Right lobe of liver (tissue), 6 donors: Measurements from ENCODE around the gene KLK3. TPM values are rescaled to one million over a fixed set of nuclear protein-coding genes. Genes with fewer than 3 reads are reported as not detected.

ENCODE experiments used
- ATAC-seq, 4 donors: fragments of 200-7000 bp; cut with Tn5 transposase; one replicate each; pipeline ENCODE4 v1.9.1; 2020; ENCODE audit warnings: mild to moderate bottlenecking in 4 of 4, moderate library complexity in 4 of 4
- DNase-seq, 3 donors: peaks; one replicate each; pipeline ENCODE4 v3.0.0-alpha.2; 2020
- H3K27ac ChIP-seq, 3 donors: fragments of 200-600 bp; one replicate each; pipeline ENCODE4 v1.8.0; 2022
- H3K27me3 ChIP-seq, 2 donors: fragments of 200-600 bp; one replicate each; pipeline ENCODE4 v1.8.0; 2022
- H3K36me3 ChIP-seq, 4 donors: fragments of 200-600 bp; sonication (generic) in 1 of 4; one replicate each; pipeline versions ENCODE4 v1.5.1 to v1.8.0; 2017 to 2022; ENCODE audit warnings: control low read depth in 1 of 4
- H3K4me1 ChIP-seq, 4 donors: fragments of 200-600 bp; sonication (generic) in 1 of 4; one replicate each; pipeline versions ENCODE4 v1.5.1 to v1.8.0; 2017 to 2022; ENCODE audit warnings: control low read depth in 1 of 4
- H3K4me3 ChIP-seq, 3 donors: fragments of 200-600 bp; one replicate each; pipeline ENCODE4 v1.8.0; 2022
- H3K9me3 ChIP-seq, 4 donors: fragments of 200-600 bp; sonication (generic) in 1 of 4; one replicate each; pipeline versions ENCODE4 v1.5.1 to v1.8.0; 2017 to 2022; ENCODE audit warnings: control low read depth in 1 of 4
- CTCF ChIP-seq, 4 donors: fragments of 200-600 bp in 3 of 4; fragments of 450-650 bp in 1 of 4; IDR thresholded peaks; one replicate each; pipeline versions ENCODE4 v1.5.1 to v1.8.0; 2016 to 2022; ENCODE audit warnings: antibody characterized with exemption in 4 of 4, mild to moderate bottlenecking in 2 of 4
- POLR2A ChIP-seq: fragments of 450-650 bp; IDR thresholded peaks from one replicate; pipeline ENCODE4 v1.6.1; 2017; ENCODE audit warnings: antibody characterized with exemption, mild to moderate bottlenecking
- WGBS: methylation state at CpG from one replicate; pipeline ENCODE4 v1.1.6; 2018; ENCODE audit warnings: low coverage, low lambda C conversion rate; ENCODE audit not compliant: insufficient coverage; ENCODE audit errors: missing lambda C conversion rate; 5-methylcytosine and 5-hydroxymethylcytosine counted together
- intact Hi-C, 2 donors: fragments of 100-400 bp; cut with DNase I; formaldehyde crosslinking; loops; one replicate each; pipeline versions ENCODE4 v1.11.2 to v1.14.1; 2022
- total RNA-seq, 6 experiments: library from RNA; depleted of rRNA in 2 of 6; stranded (reverse); fragments of >200 nt in 2 of 6; fragmentation: NEBNext Ultra II Directional in 3 of 6; extraction: Animal tissue kit (Norgen Biotek cat#: 25700) in 3 of 6; gene quantifications; one replicate each; pipeline versions ENCODE4 v1.1.0 to v1.2.4, GENCODE V29; 2016 to 2023
- donor health status: DM: no; HTN: yes; CAD: no.
- donor health status: DM: no; HTN: no; CAD: no.
- donor health status: DM: no; HTN: no; CAD: no.
- donor health status: DM: no; HTN: yes; CAD: no.
- donor health status: DM: no; HTN: yes; CAD: no.

KLK3 gene
- total RNA-seq, 6 experiments from 2014 or later, result not detected

GRCh38 chr19:50859849-50860248 lies 5.1 kb downstream of the KLK3 start:
- Histone ChIP-seq H3K27ac (no peak overlapping the region), H3K27me3 (no peaks in the 10 kb centered on the region), H3K9me3 (no peaks in the 10 kb centered on the region), H3K36me3 (no peaks in the 10 kb centered on the region), H3K4me1 (no peaks in the 10 kb centered on the region), H3K4me3 (no peak overlapping the region)
- DNase-seq (no peak), ATAC-seq (no peak)
- 20% methylated on average over 1 of the region's 4 CpGs for WGBS
- TF ChIP-seq CTCF (IDR thresholded peaks at IDR 0.05), result no peak
- no peak for TF ChIP-seq POLR2A
- intact Hi-C loops, result no loop called here

GRCh38 chr19:50861010-50861409 lies 6.3 kb downstream of the KLK3 start:
- H3K27me3 ChIP-seq, result no peaks in the 10 kb centered on the region
- H3K4me3 ChIP-seq, result no peak overlapping the region
- no peaks in the 10 kb centered on the region for H3K9me3 ChIP-seq
- WGBS, result 54% methylated on average over 3 of the region's 5 CpGs
- ATAC-seq (no peak), DNase-seq (no peak)
- no peaks in the 10 kb centered on the region for H3K36me3 ChIP-seq
- no peaks in the 10 kb centered on the region for H3K4me1 ChIP-seq
- no peak overlapping the region for H3K27ac ChIP-seq
- intact Hi-C loops, result no loop called here
- TF ChIP-seq CTCF (IDR thresholded peaks at IDR 0.05) (no peak), POLR2A (no peak)

- intact Hi-C loops, result no loop called here
- no peak for DNase-seq
- H3K9me3 ChIP-seq, result no peaks in the 10 kb centered on the region
These were observed 7.0 kb downstream of the KLK3 start for GRCh38 chr19:50861496-50862286.

GRCh38 chr19:50869479-50869878 lies 14.8 kb downstream of the KLK3 start:
- WGBS, result 53% methylated on average over 4 of the region's 4 CpGs
- no peak for DNase-seq
- TF ChIP-seq POLR2A (no peak), CTCF (IDR thresholded peaks at IDR 0.05) (no peak)
- intact Hi-C loops, result no loop called here
- Histone ChIP-seq H3K9me3 (no peaks in the 10 kb centered on the region), H3K36me3 (no peaks in the 10 kb centered on the region), H3K27ac (no peak overlapping the region), H3K27me3 (no peaks in the 10 kb centered on the region), H3K4me1 (no peaks in the 10 kb centered on the region), H3K4me3 (no peak overlapping the region)
- ATAC-seq, result no peak

More at GRCh38 chr19:50861496-50862286, 7.0 kb downstream of the KLK3 start:
- Histone ChIP-seq H3K36me3 (no peaks in the 10 kb centered on the region), H3K27ac (no peak overlapping the region), H3K4me1 (no peaks in the 10 kb centered on the region), H3K4me3 (no peak overlapping the region), H3K27me3 (no peaks in the 10 kb centered on the region)
- TF ChIP-seq POLR2A (no peak), CTCF (IDR thresholded peaks at IDR 0.05) (no peak)
- ATAC-seq, result no peak
- 39% methylated on average over 7 of the region's 7 CpGs for WGBS
